Stimulated activated CD4-positive, alpha-beta T cell treated with anti-CD3 and anti-CD28 coated beads, TNF-alpha, amount 100 ng/mL, for 4 hours (primary cell): Measurements from ENCODE around the gene AFAP1L1.
"Not testable (repeated sequence)": the region's sequence is repeated elsewhere in the genome, so short reads cannot be mapped to it uniquely, and the experiment has no call there.

Experiments used
- DNase-seq, 3 experiments: peaks; one replicate each; pipeline ENCODE4 v3.0.0-alpha.2; 2020; ENCODE audit warnings: low read depth in 3 of 3

Gene AFAP1L1

DNA sequence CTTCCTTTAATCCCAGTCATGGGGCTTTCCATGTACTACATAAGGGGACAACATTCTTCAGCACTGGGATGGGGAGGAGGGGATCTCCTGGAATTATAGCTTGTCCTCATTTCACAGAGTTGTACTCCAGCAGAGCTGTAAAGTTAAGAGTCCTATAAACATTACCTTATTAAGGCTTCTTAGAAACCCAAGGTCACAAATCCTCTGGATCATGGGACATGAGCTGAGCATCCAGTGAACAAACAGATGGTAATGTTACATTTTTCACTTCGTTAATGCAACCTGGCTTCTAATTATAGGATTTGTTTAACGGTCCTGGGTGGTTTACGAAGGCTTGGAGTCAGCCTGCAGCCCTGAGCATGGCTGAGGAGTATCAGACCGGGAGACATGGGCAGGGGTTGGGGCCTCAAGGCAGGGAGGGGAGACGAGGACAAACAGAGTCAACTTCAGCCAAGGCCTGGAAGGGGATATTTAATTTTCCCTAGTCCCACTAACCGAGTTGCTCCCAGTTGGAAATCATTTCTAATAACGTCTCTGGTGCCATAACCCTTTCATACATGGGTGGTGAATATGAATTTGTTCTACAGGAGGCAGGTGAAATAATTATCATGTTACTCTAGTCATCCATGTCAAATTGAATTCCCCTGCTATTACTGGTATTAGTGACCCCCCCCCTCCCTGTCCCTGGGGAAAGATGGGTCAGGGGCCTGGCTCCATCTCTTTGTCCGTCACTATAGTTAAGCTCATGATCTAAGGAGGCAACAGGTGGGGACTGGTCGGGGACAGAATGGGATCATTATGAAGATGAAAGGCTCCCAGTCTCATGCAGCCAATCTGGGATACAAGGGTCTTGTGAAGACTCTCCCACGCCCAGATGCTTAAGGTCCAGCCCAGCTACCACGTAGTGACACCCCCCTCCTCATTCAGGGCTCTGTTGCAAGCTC is 118.2 kb downstream of the AFAP1L1 start:
- no peak for DNase-seq

- not testable (repeated sequence) for DNase-seq
Measured at GRCh38 chr5:149391076-149391475, 119.4 kb downstream of the AFAP1L1 start.
